GM18858 (cell line): ENCODE results near the gene CYSTM1.
A peak's percentile ranks its signal among the peaks of the same experiment; 100 is the strongest.

ENCODE experiments used
- ATAC-seq: cut with Tn5 transposase; IDR thresholded peaks from one replicate; pipeline ENCODE4 v1.9.1; 2021; ENCODE audit not compliant: unreplicated experiment

Gene CYSTM1

GRCh38 chr5:140205216-140205615 is 30.2 kb downstream of the CYSTM1 start:
- no peak for ATAC-seq

- ATAC-seq: no peak
These were observed 31.0 kb downstream of the CYSTM1 start for GRCh38 chr5:140205952-140206351.

- peak; percentile 72 for ATAC-seq
These were observed 32.4 kb downstream of the CYSTM1 start for GRCh38 chr5:140207250-140207964.

- no peak for ATAC-seq
These were observed 33.1 kb downstream of the CYSTM1 start for GRCh38 chr5:140208065-140208464.

GRCh38 chr5:140213370-140213983 is 38.5 kb downstream of the CYSTM1 start:
- peak; percentile 75 for ATAC-seq

- ATAC-seq: no peak
These were observed 39.8 kb downstream of the CYSTM1 start for GRCh38 chr5:140214831-140215230.

- no peak for ATAC-seq
These were observed 40.3 kb downstream of the CYSTM1 start for GRCh38 chr5:140215276-140215675.

- ATAC-seq: no peak
These were observed 41.6 kb downstream of the CYSTM1 start for GRCh38 chr5:140216478-140217074.

GRCh38 chr5:140217299-140218026 is 42.5 kb downstream of the CYSTM1 start:
- ATAC-seq: no peak

- no peak for ATAC-seq
These were observed 44.3 kb downstream of the CYSTM1 start for GRCh38 chr5:140219068-140219991.

- peak; percentile 62 for ATAC-seq
These were observed 45.2 kb downstream of the CYSTM1 start for GRCh38 chr5:140220032-140220697.

- no peak for ATAC-seq
These were observed 45.7 kb downstream of the CYSTM1 start for GRCh38 chr5:140220698-140221064.

GRCh38 chr5:140221697-140222223 is 46.8 kb downstream of the CYSTM1 start:
- peak; percentile 35 for ATAC-seq

GRCh38 chr5:140222416-140222815 is 47.4 kb downstream of the CYSTM1 start:
- no peak for ATAC-seq

- no peak for ATAC-seq
These were observed 48.6 kb downstream of the CYSTM1 start for GRCh38 chr5:140223567-140223966.

GRCh38 chr5:140224658-140225057 is 49.7 kb downstream of the CYSTM1 start:
- no peak for ATAC-seq

GRCh38 chr5:140225396-140225795 is 50.4 kb downstream of the CYSTM1 start:
- ATAC-seq: no peak

GRCh38 chr5:140227046-140227445 is 52.1 kb downstream of the CYSTM1 start:
- ATAC-seq: no peak

- ATAC-seq: no peak
These were observed 53.4 kb downstream of the CYSTM1 start for GRCh38 chr5:140228364-140228837.

- ATAC-seq: no peak
These were observed 55.4 kb downstream of the CYSTM1 start for GRCh38 chr5:140230373-140230772.
